Aortic smooth muscle cell (primary cell): ENCODE measurements around the gene FRMPD1. TPM values are rescaled to one million over a fixed set of nuclear protein-coding genes. Genes with fewer than 3 reads are reported as not detected.

Experiments used
- total RNA-seq: library from RNA; depleted of rRNA; stranded (reverse); fragments of >200 nt; gene quantifications from 2 replicates; pipeline ENCODE4 v1.2.3, GENCODE V29; 2014

The FRMPD1 gene, protein sequence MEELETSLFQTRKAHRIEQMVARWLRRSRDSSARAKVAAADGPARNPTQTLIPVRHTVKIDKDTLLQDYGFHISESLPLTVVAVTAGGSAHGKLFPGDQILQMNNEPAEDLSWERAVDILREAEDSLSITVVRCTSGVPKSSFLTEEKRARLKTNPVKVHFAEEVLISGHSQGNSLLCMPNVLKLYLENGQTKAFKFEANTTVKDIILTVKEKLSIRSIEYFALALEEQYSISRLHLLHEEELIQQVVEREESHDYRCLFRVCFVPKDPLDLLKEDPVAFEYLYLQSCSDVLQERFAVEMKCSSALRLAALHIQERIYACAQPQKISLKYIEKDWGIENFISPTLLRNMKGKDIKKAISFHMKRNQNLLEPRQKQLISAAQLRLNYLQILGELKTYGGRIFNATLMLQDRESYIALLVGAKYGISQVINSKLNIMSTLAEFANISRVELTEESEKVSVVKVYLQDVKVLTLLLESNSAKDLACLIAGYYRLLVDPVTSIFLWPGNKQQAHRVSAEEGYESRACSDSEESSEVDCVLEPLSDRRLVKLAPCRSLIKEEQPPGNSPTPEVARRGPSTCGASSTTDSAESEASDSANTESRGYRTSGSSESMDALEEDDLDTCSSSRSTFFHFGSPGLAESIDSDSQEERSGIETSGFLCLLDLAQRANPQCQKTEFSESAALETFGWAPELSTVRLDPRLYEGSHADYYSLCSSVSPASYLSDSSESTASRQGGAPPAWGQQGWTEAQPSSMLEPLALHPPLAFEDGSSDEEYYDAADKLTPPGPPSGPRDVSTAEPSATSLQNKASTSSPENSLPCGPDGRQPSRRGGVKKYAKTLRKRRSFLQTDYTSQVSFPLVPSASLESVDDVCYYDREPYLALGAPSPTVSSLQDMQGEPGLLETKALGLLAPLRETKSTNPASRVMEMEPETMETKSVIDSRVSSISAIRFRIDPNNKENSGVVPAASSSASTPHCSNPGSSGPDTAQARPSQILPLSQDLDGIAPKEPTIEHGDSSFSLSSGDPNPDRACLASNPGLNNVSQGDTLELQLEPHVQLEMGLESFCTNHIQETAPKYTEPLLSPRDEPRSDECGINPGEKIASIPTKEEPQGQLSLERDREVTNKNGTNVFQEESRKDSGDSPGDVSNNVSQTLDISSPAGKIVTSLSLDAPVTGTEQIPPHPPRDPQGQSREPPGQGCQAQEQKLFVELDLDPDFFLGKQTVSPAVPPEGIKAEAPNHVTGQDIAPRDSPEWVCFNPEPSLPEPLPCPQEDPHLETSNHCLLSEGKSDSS (N-terminal part only)
- total RNA-seq, result not detected in 2 replicates

DNA sequence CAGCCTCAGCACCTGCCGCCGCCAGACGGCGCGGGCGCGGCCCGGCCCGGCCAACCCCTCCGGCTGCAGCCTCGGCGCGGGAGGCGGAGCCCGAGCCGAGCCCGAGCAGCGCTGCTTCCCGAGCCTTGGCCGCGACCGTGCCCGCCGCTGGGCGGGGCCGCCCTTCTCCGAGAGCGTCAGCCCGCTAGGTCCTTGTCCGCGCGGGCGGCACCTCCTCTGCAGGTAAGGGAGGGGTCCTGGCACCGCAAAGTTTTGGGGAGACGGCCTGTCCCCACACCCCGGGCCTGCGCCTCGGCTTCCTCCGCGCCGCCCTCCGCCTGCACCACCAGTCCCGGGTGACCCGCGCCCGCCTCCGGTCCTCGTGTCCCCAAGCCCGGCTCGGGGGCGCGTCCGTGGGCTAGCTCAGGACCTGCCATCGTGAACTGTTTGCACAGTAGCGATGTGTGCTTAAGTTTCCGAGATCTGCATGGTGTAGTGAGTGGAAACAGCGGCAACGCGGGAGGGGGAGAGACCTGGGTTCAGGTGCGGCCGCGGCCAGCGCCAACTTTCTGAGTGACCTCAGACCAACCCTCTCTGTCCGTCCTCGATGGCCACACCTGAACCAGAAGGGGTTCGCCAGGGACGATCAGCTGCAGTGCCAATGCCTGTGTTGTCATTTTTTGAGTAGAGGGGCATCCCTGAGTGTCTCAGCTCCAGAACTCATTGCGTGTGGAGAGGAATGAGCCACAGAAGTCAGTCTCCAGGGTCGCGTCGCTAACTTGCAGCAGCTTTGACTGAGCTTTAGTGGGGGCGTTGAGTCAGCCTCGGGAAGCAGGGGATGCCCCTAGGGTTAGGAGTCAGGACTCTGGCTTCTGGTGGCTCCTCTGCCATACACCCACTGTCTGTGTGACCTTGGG lies at the start of gene FRMPD1:
Gene FRMPD1, plus strand, starts transcription at position 82 of the 896 bp plus-strand sequence. CDS start 41,688 bp downstream, outside the sequence.

DNA sequence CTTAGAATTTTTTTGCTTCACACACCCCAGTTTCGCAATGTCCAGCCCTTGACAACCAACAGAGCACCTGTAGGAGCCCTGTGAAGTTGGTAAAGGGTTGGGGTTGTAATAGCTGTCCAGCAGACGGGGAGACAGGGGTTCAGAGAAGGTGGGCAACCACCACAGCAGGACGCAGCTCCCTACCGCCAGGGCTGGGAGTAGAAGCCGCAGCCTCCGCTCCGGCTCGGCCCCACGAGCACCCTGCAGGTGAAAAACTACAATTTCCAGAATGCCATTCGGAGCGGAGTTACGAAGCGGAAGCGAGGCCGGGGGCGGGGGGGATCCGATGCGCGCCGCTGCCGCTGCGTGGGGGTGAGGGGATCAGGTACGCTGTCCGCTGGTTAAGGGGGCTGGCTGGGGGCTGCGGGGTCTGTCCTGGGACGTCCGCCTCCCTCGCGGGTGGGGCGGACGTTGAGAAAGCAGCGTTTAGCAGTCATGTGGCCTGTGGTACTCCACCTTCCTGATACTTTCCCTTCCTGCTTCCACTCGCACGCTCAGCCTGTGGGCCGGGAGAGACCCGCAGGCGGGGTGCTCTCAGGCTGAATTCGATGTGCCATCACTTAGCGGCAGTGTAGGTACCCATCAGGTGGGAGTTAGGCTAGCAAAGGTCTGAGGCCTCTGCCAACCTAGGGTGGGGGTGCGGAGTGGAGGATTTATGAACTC lies 102.9 kb downstream of the FRMPD1 start, which contains the start of gene TRMT10B:
Gene TRMT10B, plus strand, starts transcription at position 317 of the 702 bp plus-strand sequence. CDS start 8,127 bp downstream, outside the sequence.

DNA sequence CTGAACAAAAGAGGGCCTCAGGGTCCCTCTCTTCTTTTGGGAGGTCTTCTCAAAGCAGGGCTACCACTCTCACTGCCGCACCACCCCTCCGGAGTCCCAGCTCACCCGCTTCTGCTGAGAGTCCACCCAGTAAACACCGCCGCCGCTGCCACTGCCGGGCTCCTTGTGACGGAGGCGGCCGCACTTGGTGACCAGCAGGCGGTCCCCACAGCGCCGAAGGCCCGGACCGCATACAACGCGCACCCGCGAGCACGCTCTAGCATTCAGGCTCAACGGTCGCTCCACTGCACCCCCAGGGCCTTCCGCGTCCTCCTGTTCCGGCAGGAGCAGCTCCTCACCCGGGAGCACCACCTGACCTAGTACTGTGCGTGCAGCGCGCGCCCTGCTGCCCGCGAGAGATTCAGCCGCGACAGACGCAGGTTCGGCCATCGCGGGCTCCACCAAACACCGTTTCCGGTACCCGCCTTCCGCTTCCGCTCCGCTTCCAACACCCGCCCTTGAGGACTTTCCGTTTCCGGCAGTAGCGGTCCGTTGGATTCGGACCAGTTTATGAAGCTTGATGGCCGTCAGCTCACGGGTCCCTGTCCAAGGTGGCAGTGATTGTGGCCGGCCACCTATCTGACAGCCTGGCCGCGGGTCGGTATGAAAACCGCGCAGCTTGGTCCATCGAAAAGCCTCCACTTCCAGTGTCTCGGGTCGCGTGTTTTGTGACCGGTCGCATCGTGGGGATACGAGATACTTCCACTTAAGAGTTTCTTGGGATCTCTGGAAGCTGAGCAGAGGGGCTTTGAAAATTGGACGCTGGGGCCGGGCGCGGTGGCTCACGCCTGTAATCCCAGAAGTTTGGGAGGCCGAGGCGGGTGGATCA lies 134.1 kb downstream of the FRMPD1 start, which contains the start of gene EXOSC3:
Gene EXOSC3, minus strand, starts transcription at position 449 of the 868 bp plus-strand sequence. Its CDS starts 20 bp downstream, at position 429.

Other genes starting within 250 kb of the FRMPD1 start
- gene GRHPR, start 228.3 kb upstream of the FRMPD1 start, total RNA-seq, result 101 and 103 TPM in 2 replicates
- gene ZBTB5, start 185.5 kb upstream of the FRMPD1 start, total RNA-seq, result 6.3 and 7.0 TPM in 2 replicates
- 21.5 and 28.1 TPM in 2 replicates for gene POLR1E, start 165.0 kb upstream of the FRMPD1 start, total RNA-seq
- 8.3 and 9.5 TPM in 2 replicates for gene FBXO10, start 74.6 kb upstream of the FRMPD1 start, total RNA-seq
- gene TOMM5, start 58.4 kb upstream of the FRMPD1 start, total RNA-seq, result 117 and 140 TPM in 2 replicates
- gene TRMT10B, start 102.9 kb downstream of the FRMPD1 start, total RNA-seq, result 3.3 and 4.6 TPM in 2 replicates
- gene EXOSC3, start 134.1 kb downstream of the FRMPD1 start, total RNA-seq, result 29.3 and 36.3 TPM in 2 replicates
- gene DCAF10, start 149.8 kb downstream of the FRMPD1 start, total RNA-seq, result 15.5 and 21.7 TPM in 2 replicates